HG03066 (cell line): ENCODE measurements around the gene LSM6.

Source experiments
- ATAC-seq: cut with Tn5 transposase; IDR thresholded peaks from one replicate; pipeline ENCODE4 v1.9.1; 2021; ENCODE audit warnings: low read depth; ENCODE audit not compliant: unreplicated experiment

Gene LSM6

GRCh38 chr4:146175541-146176453 is at the start of gene LSM6:
Gene LSM6 (plus strand): TSS chr4:146175718. CDS start chr4:146182922, 7,204 bp downstream.
- ATAC-seq = peak; percentile 87

- peak; percentile 97 for ATAC-seq
These were observed 43.1 kb upstream of the LSM6 start for GRCh38 chr4:146132445-146132844.

GRCh38 chr4:146134761-146135445 is 40.6 kb upstream of the LSM6 start:
- ATAC-seq = no peak

- no peak for ATAC-seq
These were observed 39.6 kb upstream of the LSM6 start for GRCh38 chr4:146135941-146136340.

- no peak for ATAC-seq
These were observed 32.8 kb upstream of the LSM6 start for GRCh38 chr4:146142768-146143167.

GRCh38 chr4:146143888-146144287 is 31.6 kb upstream of the LSM6 start:
- no peak for ATAC-seq

- no peak for ATAC-seq
These were observed 28.6 kb upstream of the LSM6 start for GRCh38 chr4:146146918-146147317.

- no peak for ATAC-seq
These were observed 27.5 kb upstream of the LSM6 start for GRCh38 chr4:146148021-146148420.

GRCh38 chr4:146154057-146154456 is 21.5 kb upstream of the LSM6 start:
- ATAC-seq = no peak

GRCh38 chr4:146155152-146155724 is 20.3 kb upstream of the LSM6 start:
- no peak for ATAC-seq

GRCh38 chr4:146158036-146158745 is 17.3 kb upstream of the LSM6 start:
- ATAC-seq = no peak

- peak; percentile 68 for ATAC-seq
These were observed 16.0 kb upstream of the LSM6 start for GRCh38 chr4:146159384-146160058.

- ATAC-seq = no peak
These were observed 14.3 kb upstream of the LSM6 start for GRCh38 chr4:146161243-146161642.

GRCh38 chr4:146165221-146165620 is 10.3 kb upstream of the LSM6 start:
- no peak for ATAC-seq

- ATAC-seq = no peak
These were observed 9.7 kb upstream of the LSM6 start for GRCh38 chr4:146165840-146166239.

GRCh38 chr4:146170149-146170548 is 5.4 kb upstream of the LSM6 start:
- no peak for ATAC-seq

GRCh38 chr4:146176891-146177290 is 1.4 kb downstream of the LSM6 start:
- no peak for ATAC-seq

GRCh38 chr4:146178126-146178525 is 2.6 kb downstream of the LSM6 start:
- ATAC-seq = no peak

- ATAC-seq = no peak
These were observed 4.4 kb downstream of the LSM6 start for GRCh38 chr4:146179784-146180370.

GRCh38 chr4:146182443-146182842 is 6.9 kb downstream of the LSM6 start:
- ATAC-seq = no peak
